Breast epithelium (tissue), 3 donors: ENCODE measurements around the gene GNAT3.

Experiments used
- CTCF ChIP-seq, 3 donors: fragments of 450-650 bp; IDR thresholded peaks; one replicate each; pipeline ENCODE4 v1.5.1; 2016 to 2017; ENCODE audit warnings: antibody characterized with exemption in 3 of 3, mild to moderate bottlenecking in 3 of 3, moderate library complexity in 3 of 3
- POLR2A ChIP-seq: fragments of 450-650 bp; IDR thresholded peaks from one replicate; pipeline ENCODE4 v1.6.1; 2016; ENCODE audit warnings: antibody characterized with exemption, mild to moderate bottlenecking, moderate library complexity

GRCh38 chr7:80481196-80481884 lies 30.5 kb downstream of the GNAT3 start:
- TF ChIP-seq CTCF (IDR thresholded peaks at IDR 0.05) (no peak), POLR2A (no peak)
